HepG2 (cell line): ENCODE results near the gene ATG13. TPM values are rescaled to one million over a fixed set of nuclear protein-coding genes. Genes with fewer than 3 reads are reported as not detected.
A peak's percentile ranks its signal among the peaks of the same experiment; 100 is the strongest.

ENCODE experiments used
- GATA4 ChIP-seq: sonication (generic); IDR thresholded peaks from 2 replicates; pipeline ENCODE4 v1.6.1; 2016; ENCODE audit warnings: antibody characterized with exemption, low read depth, borderline replicate concordance
- HDAC2 ChIP-seq: sonication (generic); formaldehyde crosslinking; IDR thresholded peaks from 2 replicates; pipeline ENCODE4 v1.4.0; 2020; ENCODE audit warnings: missing genetic modification reagents
- MAFK ChIP-seq, 2 experiments: IDR thresholded peaks in 1 of 2; conservative IDR thresholded peaks in 1 of 2; 2 replicates each; pipeline ENCODE4 v1.6.1; 2011; ENCODE audit warnings: improper control_type of control experiment in 2 of 2, low read length in 2 of 2
- PCBP2 ChIP-seq: fragments of 200-400 bp; formaldehyde crosslinking; optimal IDR thresholded peaks from 2 replicates; pipeline ENCODE3; 2018; ENCODE audit warnings: low read length, low read depth; ENCODE audit not compliant: poor library complexity, severe bottlenecking
- YY1 ChIP-seq: IDR thresholded peaks from 2 replicates; pipeline ENCODE4 v1.6.1; 2011; ENCODE audit warnings: low read length, low read depth, moderate library complexity, mild to moderate bottlenecking; ENCODE audit not compliant: insufficient read depth, insufficient replicate concordance
- ZNF547 ChIP-seq: sonication (generic); formaldehyde crosslinking; IDR thresholded peaks from 2 replicates; pipeline ENCODE4 v1.5.1; 2020; ENCODE audit warnings: mild to moderate bottlenecking, missing genetic modification reagents
- ZNF549 ChIP-seq: sonication (generic); formaldehyde crosslinking; IDR thresholded peaks from 2 replicates; pipeline ENCODE4 v1.5.0; 2020; ENCODE audit warnings: missing genetic modification reagents
- ZNF564 ChIP-seq: sonication (generic); formaldehyde crosslinking; IDR thresholded peaks from 2 replicates; pipeline ENCODE4 v1.8.1; 2023; ENCODE audit warnings: mild to moderate bottlenecking, missing genetic modification reagents
- polyA plus RNA-seq, 8 experiments: library from polyadenylated mRNA; depleted of rRNA in 3 of 8; stranded (reverse) in 7 of 8; unstranded in 1 of 8; fragments of >200 nt; fragmentation: Illumina TruSeq in 4 of 8; extraction: Trizol in 4 of 8; gene quantifications; 2 replicates each; pipeline versions ENCODE4 v1.2.1 to v1.2.3, GENCODE V29; 2011 to 2016; ENCODE audit warnings: low read depth in 4 of 8, missing spikeins in 1 of 8, mixed read lengths in 1 of 8; ENCODE audit not compliant: insufficient read depth in 1 of 8
- total RNA-seq, 5 experiments: library from RNA; depleted of rRNA; stranded (reverse); fragments of >200 nt; fragmentation: Illumina TruSeq; extraction: Trizol; gene quantifications; 2 replicates each; pipeline ENCODE4 v1.2.3, GENCODE V29; 2016; ENCODE audit warnings: low read depth in 1 of 5
- TF ChIP-seq, protein P1 (sequence below): sonication (generic); formaldehyde crosslinking; IDR thresholded peaks from 2 replicates; pipeline ENCODE4 v1.4.0; 2020; ENCODE audit warnings: missing genetic modification reagents

Gene ATG13
- total and polyA plus RNA-seq, 2 of the 13 experiments (the other 11 are each of a cell fraction or from before 2014, with no cell fraction given): 55.0 to 77.3 TPM

DNA sequence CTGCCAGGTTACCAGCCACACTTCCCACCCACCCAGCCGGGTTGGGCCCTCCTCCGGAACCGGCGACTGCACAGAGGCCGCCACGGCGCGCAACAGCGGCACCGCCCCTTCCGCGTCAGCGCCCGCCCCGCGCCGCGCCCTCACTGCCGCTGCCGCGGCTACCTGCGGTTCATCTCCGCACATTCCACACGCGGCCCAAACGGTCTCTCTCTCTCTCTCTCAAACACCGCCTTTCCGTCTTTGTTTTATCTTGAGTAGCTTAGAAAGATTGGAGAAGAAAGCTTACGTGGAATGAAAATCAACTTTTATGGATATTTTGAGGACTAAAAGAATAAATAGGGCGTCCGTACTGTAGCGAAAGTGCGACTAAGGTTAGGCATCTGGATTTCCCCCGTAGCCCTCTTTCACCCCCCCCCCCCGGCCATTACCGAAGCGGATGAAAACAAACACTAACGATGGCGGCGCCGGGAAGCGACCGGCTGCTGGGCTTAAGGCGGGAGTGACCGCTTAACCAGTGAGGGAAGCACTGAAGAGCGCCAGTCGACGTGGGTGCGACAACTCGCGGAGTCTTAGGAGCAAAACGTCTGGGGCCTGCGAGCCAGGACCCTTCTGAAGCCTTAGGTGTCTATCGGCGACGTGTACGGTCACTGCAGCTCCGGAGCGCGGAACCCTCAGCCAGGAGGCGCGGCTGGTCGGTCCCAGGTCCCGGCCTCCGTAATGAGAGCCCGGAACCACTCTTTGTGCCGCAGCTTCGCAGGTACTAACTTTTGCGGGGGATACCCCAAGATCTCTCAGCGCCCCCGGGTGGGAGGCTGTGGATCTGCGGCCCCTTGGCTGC is at the start of gene ATG13, which contains the start of gene HARBI1 (continued):
- TF ChIP-seq, protein P1, sequence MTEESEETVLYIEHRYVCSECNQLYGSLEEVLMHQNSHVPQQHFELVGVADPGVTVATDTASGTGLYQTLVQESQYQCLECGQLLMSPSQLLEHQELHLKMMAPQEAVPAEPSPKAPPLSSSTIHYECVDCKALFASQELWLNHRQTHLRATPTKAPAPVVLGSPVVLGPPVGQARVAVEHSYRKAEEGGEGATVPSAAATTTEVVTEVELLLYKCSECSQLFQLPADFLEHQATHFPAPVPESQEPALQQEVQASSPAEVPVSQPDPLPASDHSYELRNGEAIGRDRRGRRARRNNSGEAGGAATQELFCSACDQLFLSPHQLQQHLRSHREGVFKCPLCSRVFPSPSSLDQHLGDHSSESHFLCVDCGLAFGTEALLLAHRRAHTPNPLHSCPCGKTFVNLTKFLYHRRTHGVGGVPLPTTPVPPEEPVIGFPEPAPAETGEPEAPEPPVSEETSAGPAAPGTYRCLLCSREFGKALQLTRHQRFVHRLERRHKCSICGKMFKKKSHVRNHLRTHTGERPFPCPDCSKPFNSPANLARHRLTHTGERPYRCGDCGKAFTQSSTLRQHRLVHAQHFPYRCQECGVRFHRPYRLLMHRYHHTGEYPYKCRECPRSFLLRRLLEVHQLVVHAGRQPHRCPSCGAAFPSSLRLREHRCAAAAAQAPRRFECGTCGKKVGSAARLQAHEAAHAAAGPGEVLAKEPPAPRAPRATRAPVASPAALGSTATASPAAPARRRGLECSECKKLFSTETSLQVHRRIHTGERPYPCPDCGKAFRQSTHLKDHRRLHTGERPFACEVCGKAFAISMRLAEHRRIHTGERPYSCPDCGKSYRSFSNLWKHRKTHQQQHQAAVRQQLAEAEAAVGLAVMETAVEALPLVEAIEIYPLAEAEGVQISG (CRISPR knock-in tag): peak; percentile 85
- peak; percentile 91 for TF ChIP-seq YY1
- TF ChIP-seq HDAC2 (CRISPR knock-in tag): 0 out of 2 replicates have a peak, but pooled peaks have one; percentile 6
- no peak for TF ChIP-seq ZNF549 (CRISPR knock-in tag)
- 0 out of 2 replicates have a peak, but pooled peaks have one; percentile 6 for TF ChIP-seq GATA4
- no peak for TF ChIP-seq MAFK (conservative IDR thresholded peaks at IDR 0.05 in 1 of 2, IDR thresholded peaks at IDR 0.05 in 1 of 2; ENCODE audit: low read length in 2 of 2)
- no peak for TF ChIP-seq PCBP2
- peak; percentile 18; the same call in 1 of the 2 replicates for TF ChIP-seq ZNF547 (CRISPR knock-in tag)
- 0 out of 2 replicates have a peak, but pooled peaks have one; percentile 43 for TF ChIP-seq ZNF564 (CRISPR knock-in tag)
